HG03060 (cell line): ENCODE data around the gene SHC2.
"Not testable (repeated sequence)": the region's sequence is repeated elsewhere in the genome, so short reads cannot be mapped to it uniquely, and the experiment has no call there.

Experiments used
- ATAC-seq: cut with Tn5 transposase; IDR thresholded peaks from one replicate; pipeline ENCODE4 v1.9.1; 2021; ENCODE audit warnings: low read depth, moderate number of reproducible peaks; ENCODE audit not compliant: unreplicated experiment

SHC2 gene

GRCh38 chr19:408902-409515, 51.8 kb downstream of the SHC2 start, which contains the start of gene C2CD4C:
Gene C2CD4C (minus strand): TSS chr19:409147. CDS start chr19:408361, 786 bp downstream.
- ATAC-seq: no peak

- ATAC-seq: no peak
These were observed 52.4 kb downstream of the SHC2 start for GRCh38 chr19:408441-408901.

GRCh38 chr19:407511-408440, 53.1 kb downstream of the SHC2 start:
- ATAC-seq: no peak

DNA sequence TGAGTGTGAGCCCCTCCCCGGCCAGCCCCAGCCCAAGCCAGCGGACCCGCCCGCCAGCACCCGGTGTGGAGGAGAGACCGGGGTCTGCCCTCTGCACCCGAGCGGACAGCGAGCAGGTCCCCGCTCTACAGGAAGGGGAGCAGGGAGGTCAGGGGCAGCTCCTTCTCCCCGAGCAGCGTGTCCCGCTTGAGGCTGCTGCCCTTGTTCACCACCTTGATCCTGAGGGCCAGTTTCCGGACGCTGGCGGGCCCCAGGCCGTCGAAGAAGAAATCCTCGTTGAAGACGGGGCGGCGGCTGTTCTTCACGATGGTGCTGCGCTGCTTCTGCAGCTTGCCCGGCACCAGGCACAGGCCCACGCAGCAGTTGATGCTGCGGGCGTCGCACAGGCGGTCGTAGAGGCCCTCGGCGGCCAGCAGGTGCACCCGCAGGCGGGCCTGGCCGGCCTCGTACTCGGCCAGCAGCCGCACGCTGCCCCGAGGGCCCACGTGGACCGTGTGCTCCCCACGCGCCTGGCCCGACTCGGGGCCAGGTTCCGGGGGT, 53.8 kb downstream of the SHC2 start:
- no peak for ATAC-seq

- no peak for ATAC-seq
These were observed 54.6 kb downstream of the SHC2 start for GRCh38 chr19:406135-406781.

DNA sequence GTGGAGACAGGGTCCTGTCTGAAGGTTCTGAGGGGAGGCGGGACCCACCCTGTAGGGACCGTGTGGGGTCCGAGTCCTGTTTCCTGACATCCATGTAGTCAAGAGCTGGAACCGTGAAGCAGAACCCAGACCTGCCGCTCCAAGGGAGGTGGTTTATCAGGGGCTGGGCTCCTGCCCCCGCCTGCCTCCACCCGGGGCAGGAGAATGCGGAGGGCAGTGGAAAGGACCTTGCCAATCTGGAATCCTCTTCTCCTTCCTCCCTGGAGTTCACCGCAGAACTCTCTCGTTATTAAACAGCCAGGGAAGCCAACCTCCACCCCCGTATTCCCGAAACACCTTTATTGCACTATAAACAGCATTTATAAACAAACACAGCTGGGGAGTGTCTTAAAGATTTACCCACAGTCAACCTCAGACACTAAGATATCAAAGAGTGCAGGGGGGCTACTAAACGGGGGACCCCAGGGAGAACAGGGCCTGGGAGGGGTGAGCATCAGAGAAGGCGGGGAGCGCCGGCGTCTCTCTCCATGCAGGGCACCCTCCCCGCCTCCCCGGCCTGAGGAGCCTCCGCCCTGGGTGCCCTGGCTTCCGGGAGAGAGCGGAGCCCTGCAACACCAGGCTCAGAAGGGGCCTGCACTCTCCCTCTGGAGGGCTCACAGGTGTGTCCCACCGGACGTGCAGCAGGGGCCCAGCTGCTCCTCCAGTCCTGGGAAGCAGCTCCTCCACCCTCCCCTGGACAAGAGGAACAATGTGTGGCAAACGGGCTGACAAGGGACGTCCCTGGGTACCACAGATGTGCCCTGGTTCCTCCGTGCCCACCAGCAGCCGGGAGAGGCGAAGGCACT, 55.5 kb downstream of the SHC2 start:
- no peak for ATAC-seq

DNA sequence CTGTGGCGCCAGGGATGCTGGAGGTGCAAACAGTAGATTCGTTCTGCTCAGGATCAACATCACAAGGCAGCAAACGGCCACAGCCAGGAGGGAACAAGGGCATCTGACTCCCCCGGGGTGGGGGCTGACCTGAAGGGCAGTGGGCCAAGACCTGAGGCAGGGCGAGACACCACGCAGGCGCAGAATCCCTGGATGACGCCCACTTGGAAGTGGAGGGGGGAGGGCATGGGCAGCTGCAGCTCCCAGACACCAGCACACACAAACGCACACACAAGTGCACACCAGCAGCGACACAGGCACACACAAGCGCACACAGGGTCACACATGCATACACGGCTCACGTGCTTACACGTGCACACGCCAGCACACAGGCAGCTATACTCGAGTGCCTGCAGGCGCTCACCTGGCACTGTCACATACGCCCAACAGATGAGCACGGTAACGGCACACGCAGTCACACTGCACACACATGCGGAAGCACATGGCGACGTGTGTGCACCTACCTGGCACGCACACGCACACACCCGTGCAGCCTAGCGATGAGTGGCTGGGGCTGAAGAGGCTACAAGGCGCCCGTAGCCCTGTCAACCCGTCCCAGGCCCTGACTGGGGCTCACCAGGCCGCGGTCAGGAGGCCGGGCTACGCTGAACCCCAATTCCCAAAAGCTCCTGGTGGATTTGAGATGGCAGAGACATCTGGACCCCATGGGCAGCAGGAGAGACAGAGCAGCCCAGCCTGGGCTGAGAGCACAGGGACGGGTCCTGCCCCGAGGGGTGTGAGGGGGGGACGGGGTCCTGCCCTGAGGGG, 57.4 kb downstream of the SHC2 start:
- no peak for ATAC-seq

DNA sequence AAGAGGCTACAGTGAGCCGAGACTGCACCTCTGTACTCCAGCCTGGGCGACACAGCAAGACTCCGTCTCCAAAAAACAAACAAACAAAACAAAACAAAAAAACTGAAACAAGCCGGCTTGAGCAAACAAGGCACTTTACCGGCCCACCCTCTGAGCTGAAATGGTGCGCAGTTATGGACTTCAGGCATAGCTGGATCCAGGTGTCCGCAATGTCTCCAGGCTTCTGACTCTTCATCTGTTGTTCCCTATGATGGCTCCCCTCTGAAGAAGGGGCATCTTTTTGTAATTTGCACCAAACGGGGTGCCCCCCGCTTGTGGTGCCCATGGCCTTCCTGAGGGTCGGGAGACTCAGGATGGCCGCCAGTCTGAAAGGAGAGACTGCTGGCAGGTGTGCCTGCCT, 58.0 kb downstream of the SHC2 start:
- no peak for ATAC-seq

GRCh38 chr19:401866-402511, 58.8 kb downstream of the SHC2 start:
- no peak for ATAC-seq

DNA sequence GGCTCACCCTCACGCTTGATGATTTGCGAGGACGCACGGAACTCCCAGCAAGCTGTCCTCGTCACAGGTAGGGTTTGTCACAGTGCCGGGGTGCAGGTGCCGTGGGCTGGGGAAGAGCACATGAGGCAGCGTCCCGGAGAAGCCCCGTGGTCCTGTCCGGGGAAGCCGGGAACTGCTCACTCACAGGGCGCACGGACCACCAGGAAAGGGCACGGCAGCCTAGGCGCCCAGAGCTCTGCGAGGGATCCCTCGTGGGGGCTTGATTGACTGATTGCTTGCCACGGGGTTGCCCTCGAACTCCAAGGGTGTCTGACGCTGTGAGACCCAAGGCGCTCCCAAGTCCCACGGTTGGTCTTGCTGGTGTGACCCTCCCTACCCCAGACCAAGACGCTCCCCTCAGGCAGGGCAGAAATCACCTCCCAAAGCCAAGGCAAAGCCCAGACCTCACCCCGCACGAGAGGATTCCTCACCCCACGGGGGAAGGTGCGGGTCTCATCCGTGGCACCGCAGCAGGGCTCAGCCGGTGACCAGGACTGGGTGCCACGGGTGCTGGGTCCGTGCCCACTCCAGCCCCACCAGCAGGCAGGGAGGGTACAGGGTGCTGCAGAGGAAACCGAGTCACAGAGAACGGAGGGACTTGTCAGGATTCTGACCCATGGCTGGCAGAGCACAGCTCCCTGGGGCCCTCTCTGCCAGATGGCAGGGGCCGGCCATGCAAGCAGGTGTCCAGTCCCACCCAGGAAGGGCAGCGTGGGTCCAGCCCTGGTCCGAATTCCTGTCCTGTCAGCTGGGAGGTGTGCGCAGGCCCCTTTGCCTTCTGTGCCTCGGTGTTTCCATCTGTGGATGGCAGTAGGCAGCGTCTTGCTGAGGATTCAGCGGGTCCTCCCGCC, 59.6 kb downstream of the SHC2 start:
- no peak for ATAC-seq

DNA sequence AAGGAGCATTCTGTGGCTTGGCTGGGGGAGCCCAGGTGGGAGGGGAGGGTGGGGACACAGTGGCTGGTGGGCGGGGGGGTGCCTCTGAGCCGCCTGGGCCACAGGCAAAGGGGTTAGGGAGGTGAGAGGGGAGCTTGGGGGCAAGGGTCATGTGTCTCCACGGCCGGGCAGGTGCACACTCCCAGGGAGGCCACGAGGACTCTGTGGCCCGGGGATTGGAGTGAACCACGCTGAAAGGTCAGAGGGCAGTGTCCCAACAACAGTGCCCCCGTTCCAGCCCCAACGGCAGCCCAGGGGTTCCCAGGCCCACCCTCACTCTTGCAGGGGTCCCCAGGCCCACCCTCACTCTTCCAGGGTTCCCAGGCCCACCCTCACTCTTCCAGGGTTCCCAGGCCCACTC, 61.5 kb downstream of the SHC2 start:
- no peak for ATAC-seq

DNA sequence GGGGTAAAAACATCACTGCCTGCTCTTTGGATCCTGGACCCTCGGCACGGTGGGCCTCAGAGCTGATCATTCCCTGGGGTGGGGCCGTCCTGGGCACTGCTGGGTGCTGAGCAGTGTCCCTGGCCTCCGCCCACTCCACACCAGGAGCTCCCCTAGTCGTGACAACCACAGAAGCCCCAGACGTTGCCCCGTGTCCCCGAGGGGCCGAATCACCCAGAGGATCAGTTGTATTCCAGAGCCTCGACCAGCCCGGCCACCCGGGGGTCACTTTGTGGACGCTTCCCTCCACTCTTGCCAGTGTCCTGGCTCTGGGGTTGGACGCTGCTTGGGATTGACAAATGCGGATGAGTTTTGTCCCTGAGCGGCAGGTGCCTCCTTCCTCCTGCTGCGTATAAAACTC, 62.1 kb downstream of the SHC2 start:
- no peak for ATAC-seq

- ATAC-seq: no peak
These were observed 62.7 kb downstream of the SHC2 start for GRCh38 chr19:397941-398706.

DNA sequence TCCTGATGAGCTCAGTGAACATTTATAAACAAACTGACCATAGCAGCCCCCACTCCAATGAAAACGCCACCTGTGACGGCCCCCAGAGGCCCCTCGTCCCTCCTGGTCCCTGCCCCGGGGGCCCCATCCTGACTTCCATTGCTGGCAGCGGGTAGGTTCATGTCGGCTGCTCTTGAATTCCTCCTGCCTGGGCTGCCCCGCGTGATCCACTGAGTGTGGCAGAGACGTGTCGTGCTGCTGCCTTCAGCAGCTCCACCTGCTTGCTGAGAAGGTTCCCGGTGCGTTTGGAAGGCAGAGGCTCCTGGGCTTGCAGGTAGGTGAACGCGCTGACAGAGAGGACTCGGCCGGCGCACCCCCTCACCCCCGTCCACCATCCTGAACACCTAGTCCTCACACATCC, 63.5 kb downstream of the SHC2 start:
- ATAC-seq: no peak

DNA sequence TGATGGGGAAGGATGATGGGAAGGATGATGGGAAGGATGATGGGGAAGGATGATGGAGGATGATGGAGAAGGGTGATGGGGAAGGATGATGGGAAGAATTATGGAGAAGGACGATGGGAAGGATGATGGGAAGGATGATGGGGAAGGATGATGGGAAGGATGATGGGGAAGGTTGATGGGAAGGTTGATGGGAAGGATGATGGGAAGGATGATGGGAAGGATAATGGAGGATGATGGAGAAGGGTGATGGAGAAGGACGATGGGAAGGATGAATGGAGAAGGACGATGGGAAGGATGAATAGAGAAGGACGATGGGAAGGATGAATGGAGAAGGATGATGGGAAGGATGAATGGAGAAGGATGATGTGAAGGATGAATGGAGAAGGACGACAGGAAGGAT, 65.4 kb downstream of the SHC2 start:
- no peak for ATAC-seq

- not testable (repeated sequence) for ATAC-seq
These were observed 66.0 kb downstream of the SHC2 start for GRCh38 chr19:394857-395256.

- ATAC-seq: not testable (repeated sequence)
These were observed 67.3 kb downstream of the SHC2 start for GRCh38 chr19:393560-393959.
